SK-N-MC (cell line): ENCODE measurements around the gene KRTAP2-2.

Experiments
- EZH2 ChIP-seq: fragments of 200-600 bp; sonication (generic); IDR thresholded peaks from one replicate; pipeline ENCODE4 v1.6.1; 2017; ENCODE audit warnings: antibody characterized with exemption
- FOXP2 ChIP-seq: optimal IDR thresholded peaks from 2 replicates; pipeline ENCODE3; 2011; ENCODE audit warnings: mild to moderate bottlenecking, moderate library complexity; ENCODE audit not compliant: insufficient read depth; ENCODE audit errors: extremely low read length, control extremely low read depth

DNA sequence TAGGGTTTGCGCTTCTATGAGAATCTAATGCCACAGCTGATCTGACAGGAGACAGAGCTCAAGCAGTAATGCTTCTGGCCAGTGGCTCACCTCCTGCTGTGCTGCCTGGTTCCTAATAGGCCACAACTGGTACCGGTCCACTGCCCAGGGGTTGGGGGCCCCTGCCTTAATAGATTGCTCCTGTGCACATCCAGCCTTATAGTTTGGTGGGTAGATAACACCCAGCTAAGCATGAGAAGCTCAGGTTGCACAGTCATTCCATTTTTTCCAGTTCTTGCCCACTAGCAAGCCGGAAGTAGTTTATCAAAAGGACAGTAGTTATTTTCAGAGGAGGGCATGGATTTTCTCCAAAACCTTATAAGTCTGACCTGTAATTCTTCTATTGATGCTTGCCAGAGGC is 35.6 kb downstream of the KRTAP2-2 start:
- TF ChIP-seq FOXP2, result no peak
- no peak for TF ChIP-seq EZH2
